ENCODE results near the gene GET4.

Gene GET4

DNA sequence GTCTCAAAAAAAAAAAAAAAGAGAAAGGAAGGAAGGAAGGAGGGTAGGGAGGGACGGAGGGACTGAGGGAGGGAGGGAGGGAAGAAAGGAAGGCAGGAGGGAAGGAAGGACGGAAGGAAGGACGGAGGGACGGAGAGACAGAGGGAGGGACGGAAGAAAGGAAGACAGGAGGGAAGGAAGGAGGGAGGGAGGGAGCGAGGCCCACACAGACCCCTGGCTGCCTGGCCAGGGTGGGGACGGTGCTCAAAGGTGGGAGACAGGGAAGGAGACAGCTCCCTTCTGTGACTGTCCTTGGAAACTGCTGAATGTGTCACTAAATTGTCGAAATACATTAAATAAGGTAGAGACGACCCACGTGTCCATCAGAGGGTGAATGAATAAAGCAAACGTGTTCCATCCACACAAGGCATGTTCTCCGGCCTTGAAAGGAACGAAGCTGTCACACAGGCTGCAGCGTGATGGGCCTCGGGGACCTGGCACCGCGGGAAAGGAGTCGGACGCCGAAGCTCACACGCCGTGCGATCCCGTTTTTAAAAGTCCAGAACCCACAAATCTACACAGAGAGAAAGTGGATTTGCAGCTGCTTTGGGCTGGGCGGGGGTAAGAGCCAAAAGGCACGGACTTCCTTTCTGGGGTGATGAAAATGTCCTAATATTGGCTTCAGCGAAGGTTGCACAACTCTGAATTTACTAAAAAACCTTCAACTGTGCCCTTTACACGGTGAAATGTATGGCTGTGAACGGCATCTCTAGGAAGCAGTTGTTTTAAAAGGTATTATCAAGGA is 54.8 kb downstream of the GET4 start:
- no peak for DNase-seq (ENCODE audit: extremely low read depth, low read depth)
- TF ChIP-seq, protein P1, sequence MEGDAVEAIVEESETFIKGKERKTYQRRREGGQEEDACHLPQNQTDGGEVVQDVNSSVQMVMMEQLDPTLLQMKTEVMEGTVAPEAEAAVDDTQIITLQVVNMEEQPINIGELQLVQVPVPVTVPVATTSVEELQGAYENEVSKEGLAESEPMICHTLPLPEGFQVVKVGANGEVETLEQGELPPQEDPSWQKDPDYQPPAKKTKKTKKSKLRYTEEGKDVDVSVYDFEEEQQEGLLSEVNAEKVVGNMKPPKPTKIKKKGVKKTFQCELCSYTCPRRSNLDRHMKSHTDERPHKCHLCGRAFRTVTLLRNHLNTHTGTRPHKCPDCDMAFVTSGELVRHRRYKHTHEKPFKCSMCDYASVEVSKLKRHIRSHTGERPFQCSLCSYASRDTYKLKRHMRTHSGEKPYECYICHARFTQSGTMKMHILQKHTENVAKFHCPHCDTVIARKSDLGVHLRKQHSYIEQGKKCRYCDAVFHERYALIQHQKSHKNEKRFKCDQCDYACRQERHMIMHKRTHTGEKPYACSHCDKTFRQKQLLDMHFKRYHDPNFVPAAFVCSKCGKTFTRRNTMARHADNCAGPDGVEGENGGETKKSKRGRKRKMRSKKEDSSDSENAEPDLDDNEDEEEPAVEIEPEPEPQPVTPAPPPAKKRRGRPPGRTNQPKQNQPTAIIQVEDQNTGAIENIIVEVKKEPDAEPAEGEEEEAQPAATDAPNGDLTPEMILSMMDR (IDR thresholded peaks at IDR 0.05; ENCODE audit: low read depth, low read length): no peak

DNA sequence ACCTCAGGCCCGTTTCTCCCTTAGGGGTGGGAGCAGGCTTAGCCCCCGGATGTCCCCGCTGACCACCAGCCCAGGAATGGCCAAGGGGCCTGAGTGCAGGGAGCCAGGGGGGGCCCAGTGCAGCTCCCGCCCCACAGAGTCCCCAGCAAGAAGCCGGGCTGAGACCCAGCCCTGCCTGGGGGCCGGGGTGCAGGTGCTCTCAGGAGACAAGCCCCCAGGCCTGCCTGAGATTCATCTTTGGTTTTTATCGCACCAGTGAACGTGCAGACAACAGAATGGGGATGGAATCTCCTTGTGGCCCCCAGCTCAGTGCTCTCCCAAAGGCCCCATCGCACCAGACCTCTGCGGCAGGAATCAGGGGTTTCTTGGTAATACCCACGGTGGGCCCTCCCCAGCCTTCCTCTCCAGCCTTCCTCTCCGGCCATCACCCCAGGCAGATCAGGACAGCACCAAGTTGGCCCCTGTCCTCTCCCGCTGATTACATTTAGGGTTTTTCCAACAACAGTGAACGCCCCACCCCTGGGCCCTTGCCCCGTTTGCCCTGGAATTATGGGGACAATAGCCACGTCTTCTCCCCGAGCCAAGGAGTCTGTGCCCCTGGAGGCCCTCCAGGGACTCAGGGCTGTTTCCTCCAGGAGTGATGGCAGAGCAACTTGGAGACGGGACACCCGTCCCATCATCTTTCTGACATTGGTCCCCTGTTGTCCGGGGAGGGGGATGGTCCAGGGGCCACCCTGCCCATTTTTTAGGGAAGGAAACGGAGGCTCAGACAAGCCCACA is 55.7 kb downstream of the GET4 start:
- TF ChIP-seq, protein P1 (IDR thresholded peaks at IDR 0.05; ENCODE audit: low read depth, low read length): no peak
- DNase-seq (ENCODE audit: extremely low read depth, low read depth): no peak

DNA sequence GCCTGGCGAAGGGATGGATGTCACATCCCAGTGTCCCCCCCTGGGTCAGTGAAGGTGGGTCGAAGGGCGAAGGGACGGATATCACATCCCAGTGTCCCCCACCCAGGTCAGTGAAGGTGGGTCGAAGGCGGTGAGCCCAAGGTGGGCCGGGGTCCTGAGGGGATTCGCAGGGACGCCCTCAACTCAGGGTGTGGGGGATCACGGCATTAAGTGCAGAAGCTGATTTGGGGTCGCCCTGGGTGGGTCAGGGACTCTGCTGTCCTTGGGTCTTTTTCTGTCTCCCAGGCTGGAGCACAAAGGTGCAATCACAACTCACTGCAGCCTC is 56.3 kb downstream of the GET4 start:
- no peak for DNase-seq (ENCODE audit: extremely low read depth, low read depth)
- TF ChIP-seq, protein P1 (IDR thresholded peaks at IDR 0.05; ENCODE audit: low read depth, low read length): no peak

DNA sequence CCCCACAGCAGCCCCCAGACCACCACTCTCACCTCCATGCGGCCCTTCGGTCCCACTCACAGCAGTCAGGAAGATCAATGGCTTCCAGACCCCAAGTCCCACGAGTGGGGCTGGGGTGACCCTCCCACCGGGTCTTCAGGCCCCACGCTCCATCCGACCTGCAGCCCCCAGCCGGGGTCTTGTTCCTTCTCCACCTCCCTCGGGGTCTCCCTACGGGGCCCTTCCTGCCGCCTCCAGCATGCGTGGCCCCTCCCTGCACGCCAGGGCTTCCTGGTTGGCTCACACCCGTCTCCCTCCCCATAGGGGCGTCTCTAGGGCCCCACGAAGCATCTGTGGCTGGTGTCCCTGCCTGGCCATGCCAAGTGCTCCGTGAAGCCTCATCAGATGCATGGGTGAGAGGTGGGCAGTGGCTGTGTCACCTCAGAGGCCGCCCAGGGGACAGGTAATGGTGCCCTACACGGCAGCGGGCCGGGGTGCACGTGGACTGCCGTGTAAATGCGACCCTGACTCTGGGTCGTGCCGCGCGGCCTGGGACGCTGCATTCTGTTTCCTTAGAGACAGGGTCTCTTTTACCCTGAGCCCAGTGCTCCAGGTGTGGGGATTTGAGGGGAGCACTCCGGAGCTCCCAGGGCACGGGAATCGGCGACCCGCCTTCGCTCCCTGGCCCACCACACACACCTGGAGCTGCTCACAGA is 58.3 kb downstream of the GET4 start:
- TF ChIP-seq, protein P1 (IDR thresholded peaks at IDR 0.05; ENCODE audit: low read depth, low read length): no peak
- no peak for DNase-seq (ENCODE audit: extremely low read depth, low read depth)

DNA sequence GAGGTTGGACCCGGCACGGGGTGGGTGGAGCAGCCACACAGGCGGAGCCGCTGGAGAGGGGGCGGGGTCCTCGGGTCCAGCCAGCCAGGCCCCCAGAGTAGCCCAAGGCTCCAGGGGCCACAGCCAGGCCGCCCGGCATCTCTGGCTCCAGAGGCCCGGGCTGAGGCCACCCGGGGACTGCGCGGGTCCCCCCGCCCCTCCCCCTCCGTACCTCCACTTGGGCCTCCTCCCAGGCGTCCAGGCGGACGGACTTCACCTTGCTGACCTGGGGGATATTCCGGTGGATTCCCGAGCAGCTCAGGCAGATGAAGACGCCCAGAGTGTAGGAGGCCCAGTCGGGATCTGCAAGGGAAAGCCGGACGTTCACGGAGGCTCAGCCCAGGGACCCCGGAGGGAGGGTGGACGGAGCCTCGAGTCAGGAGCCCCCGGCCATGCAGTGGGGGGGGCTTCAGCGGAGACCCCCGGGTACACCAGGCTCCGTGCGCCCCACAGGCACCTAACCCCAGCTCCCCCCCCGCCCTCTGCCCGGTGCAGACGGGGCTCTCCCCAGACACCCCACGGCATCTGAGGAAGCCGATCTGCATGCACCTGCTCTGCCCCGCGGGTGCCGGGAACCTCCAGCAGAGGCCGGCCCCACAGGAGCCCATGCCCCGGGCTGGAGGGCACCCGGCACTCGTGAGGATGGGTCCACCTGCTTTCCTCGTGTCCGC is 59.0 kb downstream of the GET4 start:
- DNase-seq (ENCODE audit: extremely low read depth, low read depth): no peak
- TF ChIP-seq, protein P1 (IDR thresholded peaks at IDR 0.05; ENCODE audit: low read depth, low read length): no peak

DNA sequence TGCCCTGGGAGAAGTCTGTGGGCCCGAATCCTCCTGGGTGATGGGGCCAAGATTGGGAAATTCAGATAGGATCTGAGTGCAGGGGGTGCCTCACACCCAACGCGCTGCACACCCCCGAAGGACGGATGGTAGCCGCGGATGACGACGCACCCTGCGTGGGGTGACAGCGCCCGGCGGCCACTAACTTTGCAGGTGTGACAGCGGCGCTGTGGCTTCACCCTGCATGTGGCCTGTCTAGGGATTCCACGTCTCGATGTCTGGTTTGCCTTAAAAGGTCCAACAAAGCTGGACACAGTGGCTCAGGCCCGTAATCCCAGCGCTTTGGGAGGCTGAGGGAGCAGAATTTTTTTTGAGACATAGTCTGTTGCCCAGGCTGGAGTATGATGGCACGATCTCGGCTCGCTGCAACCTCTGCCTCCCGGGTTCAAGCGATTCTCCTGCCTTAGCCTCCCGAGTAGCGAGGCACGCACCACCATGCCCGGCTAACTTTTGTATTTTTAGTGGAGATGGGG is 59.6 kb downstream of the GET4 start:
- TF ChIP-seq, protein P1 (IDR thresholded peaks at IDR 0.05; ENCODE audit: low read depth, low read length): no peak
- DNase-seq (ENCODE audit: extremely low read depth, low read depth): no peak

Data from AG09319 (cell line).